GM19351 (cell line): ENCODE measurements around the gene UTS2.

Experiments
- ATAC-seq: cut with Tn5 transposase; IDR thresholded peaks from one replicate; pipeline ENCODE4 v1.9.1; 2021; ENCODE audit warnings: mild to moderate bottlenecking, moderate library complexity; ENCODE audit not compliant: unreplicated experiment

Gene UTS2

DNA sequence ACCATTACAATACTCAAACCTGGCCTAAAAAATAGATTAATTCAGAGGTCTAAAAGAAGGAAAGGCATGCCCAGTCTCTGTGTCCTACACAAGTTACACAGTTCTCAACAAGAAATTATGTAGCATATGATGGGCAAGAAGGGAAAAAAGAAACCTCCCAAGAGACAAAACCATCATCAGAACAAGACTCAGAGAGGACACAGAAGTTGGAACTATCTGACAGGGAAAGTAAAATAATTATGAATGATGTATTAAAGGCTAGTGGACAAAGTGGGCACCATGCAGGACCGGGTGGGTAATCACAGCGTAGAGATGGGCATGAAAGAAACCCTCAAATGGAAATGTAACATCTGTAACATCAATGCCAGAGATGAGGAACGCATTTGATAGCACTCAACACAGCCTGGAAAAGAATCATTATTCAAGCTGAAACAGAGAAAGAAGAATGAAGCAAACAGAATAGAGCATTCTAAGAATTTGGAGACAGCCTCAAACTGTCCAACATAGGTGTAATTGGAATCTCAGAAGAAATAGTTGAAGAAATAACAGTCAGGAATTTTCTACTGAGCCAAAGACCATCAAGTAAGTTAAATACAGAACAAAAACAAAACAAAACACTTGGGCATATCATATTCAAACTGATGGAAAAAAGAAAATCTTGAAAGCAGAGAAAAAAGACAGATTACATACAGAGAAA, 39.0 kb downstream of the UTS2 start:
- no peak for ATAC-seq

DNA sequence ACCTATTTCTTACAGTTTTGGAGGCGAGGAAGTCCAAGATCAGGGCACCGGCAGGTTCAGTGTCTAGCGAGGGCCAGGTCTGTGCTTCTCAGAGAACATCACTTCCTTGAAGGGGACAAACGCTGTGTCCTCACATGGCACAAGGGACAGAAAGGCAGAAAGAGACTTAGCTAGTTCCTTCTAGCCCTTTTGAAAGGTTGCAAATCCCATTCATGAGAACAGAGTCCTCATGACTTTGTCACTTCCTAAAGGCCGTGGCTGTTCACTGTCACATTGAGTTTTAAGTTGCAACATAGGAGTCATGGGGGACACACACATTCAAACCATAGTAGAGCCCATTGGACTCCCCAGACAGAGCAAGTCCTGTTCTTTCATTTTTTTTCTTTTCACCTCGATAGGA, 41.4 kb downstream of the UTS2 start:
- no peak for ATAC-seq

DNA sequence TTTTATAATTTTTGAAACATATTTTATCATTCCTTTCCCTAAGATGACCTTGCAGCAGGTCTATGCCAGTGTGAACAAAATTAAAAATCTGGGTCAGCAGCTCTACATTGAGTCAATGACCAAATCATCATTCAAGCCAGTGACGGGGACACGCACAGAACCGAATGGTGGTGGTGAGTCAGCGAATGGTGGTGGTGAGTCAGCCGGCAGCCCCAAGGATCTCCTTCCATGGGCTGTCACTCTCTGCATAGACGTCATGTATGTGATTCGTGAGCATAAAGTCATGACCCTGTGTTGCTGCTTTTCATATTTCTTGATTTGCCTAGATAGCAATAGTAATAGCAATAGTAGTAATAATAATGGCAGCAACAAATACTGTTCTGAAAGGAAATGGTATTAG, 42.5 kb downstream of the UTS2 start:
- ATAC-seq: no peak

DNA sequence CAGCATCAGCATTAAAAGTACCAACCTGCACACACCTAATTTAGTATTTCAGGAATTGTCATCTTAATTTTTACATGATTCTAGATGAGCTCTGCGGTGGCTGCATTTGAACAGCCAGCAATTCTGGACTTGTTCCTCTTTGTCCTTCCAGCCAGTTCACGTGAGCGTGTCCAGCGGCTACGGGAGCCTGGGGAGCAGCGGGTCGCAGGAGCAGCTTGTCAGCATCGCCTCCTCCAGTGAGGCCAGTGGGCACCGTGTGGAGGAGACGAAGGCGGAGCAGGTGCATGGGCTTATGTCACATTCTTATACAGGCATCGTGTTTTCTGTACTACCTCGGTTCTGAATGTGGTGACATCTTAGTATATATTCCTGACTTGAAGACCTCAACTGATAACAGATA, 43.1 kb downstream of the UTS2 start:
- ATAC-seq: no peak

DNA sequence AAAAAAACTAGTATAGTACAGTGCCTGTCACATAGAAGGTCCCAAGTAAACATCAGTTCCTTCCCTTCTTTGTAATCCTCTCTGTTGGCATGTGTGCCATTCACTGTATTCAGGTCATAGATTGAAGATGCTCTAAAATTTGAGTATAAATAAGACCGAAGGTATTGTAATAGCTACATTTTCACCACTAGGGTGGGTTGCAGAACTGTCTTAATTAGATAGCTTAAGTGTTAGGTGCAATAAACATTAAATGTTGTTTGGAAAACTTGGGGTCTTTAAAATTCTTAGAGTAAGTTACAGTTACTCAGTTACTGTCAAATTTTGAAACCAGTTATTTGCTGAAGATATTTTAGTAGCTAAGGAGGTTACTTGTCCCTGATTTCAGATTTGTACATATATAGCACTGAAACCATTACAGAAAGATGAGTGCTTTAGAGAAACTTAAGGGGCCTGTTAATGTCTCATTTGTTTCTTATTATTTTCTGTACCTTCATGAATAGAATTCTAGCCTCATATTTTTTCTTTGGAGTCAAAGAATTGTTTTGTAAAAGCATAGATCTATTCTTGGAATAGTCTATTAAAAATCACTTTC, 44.5 kb downstream of the UTS2 start:
- ATAC-seq: no peak

DNA sequence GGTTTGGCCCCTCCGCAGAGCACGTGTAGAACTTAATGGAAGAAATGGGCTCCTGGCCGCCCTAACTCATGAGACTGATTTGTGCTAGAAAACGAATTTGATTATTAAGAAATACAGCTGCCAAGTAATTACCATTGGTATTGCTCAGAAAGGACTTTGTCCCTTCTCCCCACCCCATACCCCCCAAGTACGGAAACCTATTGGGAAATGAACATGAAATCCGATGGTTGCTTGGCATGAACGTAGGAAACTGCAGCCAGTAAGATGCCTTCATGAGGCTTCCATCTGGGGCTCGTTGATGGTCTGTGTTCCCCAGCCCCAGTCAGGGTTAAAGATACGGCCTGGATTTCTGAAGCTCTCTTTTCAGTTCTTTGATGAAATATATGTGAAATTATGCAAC, 47.4 kb downstream of the UTS2 start:
- ATAC-seq: no peak
